K562 (cell line): ENCODE results near the gene WWOX.

Experiments
- CTCF ChIP-seq, 3 experiments: IDR thresholded peaks in 2 of 3; conservative IDR thresholded peaks in 1 of 3; 2 replicates each; pipeline ENCODE4 v1.5.1; 2011 to 2012; ENCODE audit warnings: low read length in 3 of 3, mild to moderate bottlenecking in 3 of 3, control low read depth in 2 of 3, improper control_type of control experiment in 1 of 3, inconsistent platforms in 1 of 3, low read depth in 1 of 3, mixed read lengths in 1 of 3, moderate library complexity in 1 of 3; ENCODE audit not compliant: insufficient read depth in 2 of 3
- DPF2 ChIP-seq: fragments of 450-650 bp; IDR thresholded peaks from 2 replicates; pipeline ENCODE4 v1.6.1; 2016
- ELF1 ChIP-seq: fragments of 200-800 bp; sonication (Bioruptor generic); IDR thresholded peaks from 2 replicates; pipeline ENCODE4 v1.6.1; 2016; ENCODE audit warnings: missing genetic modification characterization, missing compliant biosample characterization
- IRF2 ChIP-seq: sonication (generic); formaldehyde crosslinking; IDR thresholded peaks from 2 replicates; pipeline ENCODE4 v1.8.1; 2022; ENCODE audit warnings: mild to moderate bottlenecking, missing genetic modification reagents
- NBN ChIP-seq: fragments of 450-650 bp; IDR thresholded peaks from 2 replicates; pipeline ENCODE4 v1.6.1; 2016; ENCODE audit warnings: low read depth, mild to moderate bottlenecking
- NR3C1 ChIP-seq: sonication (generic); formaldehyde crosslinking; IDR thresholded peaks from 2 replicates; pipeline ENCODE4 v1.8.1; 2022; ENCODE audit warnings: missing genetic modification reagents
- NRF1 ChIP-seq, 2 experiments: fragments of 450-650 bp; IDR thresholded peaks in 1 of 2; conservative IDR thresholded peaks in 1 of 2; 2 replicates each; pipeline ENCODE4 v1.6.1; 2014; ENCODE audit warnings: mild to moderate bottlenecking in 2 of 2
- RCOR1 ChIP-seq, 2 experiments: IDR thresholded peaks; 2 replicates each; pipeline ENCODE4 v1.6.1; 2012; ENCODE audit warnings: low read depth in 2 of 2, low read length in 2 of 2, borderline replicate concordance in 1 of 2, improper control_type of control experiment in 1 of 2
- SPI1 ChIP-seq: IDR thresholded peaks from 2 replicates; pipeline ENCODE4 v1.6.1; 2011; ENCODE audit warnings: low read depth, low read length, control low read depth, borderline replicate concordance
- TBL1XR1 ChIP-seq, 2 experiments: IDR thresholded peaks; 2 replicates each; pipeline ENCODE4 v1.6.1; 2012; ENCODE audit warnings: improper control_type of control experiment in 2 of 2, low read length in 2 of 2, mild to moderate bottlenecking in 1 of 2
- ZNF655 ChIP-seq: fragments of 250-450 bp; sonication (Bioruptor Pico); IDR thresholded peaks from 2 replicates; pipeline ENCODE4 v1.5.0; 2021
- ZNF707 ChIP-seq: fragments of 250-450 bp; sonication (Bioruptor Pico); conservative IDR thresholded peaks from 2 replicates; pipeline ENCODE4 v1.8.0; 2022; ENCODE audit warnings: inconsistent platforms, mild to moderate bottlenecking, moderate library complexity
- TF ChIP-seq, protein P1 (sequence below): sonication (generic); formaldehyde crosslinking; IDR thresholded peaks from 2 replicates; pipeline ENCODE4 v1.4.0; 2020; ENCODE audit warnings: mild to moderate bottlenecking, missing genetic modification reagents

DNA sequence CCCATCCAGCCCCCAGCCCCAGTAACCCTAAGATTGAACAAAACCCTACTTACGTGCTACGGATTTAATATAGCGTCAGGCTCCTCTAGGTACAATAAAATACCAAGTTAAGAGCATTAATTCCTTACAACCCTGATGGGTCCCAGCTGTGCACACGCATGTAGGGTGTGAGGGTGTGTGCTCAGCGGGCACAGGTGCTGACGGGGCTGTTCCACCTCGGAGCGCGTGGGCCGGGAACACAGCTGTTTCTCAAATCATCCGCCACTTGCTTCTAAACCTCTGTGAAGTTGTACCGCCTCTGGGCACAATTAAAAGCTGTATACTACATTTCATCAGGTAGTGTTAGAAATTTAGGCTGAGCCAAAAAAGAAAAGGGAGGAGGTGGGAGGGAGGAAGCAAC lies 1022.5 kb downstream of the WWOX start:
- TF ChIP-seq ZNF707 (CRISPR knock-in tag) (no peak), TBL1XR1 (IDR thresholded peaks at IDR 0.05; ENCODE audit: low read length in 2 of 2) (no peak), CTCF (IDR thresholded peaks at IDR 0.05 in 2 of 3, conservative IDR thresholded peaks at IDR 0.05 in 1 of 3; ENCODE audit: insufficient read depth in 2 of 3, low read depth in 1 of 3, low read length in 3 of 3) (no peak), DPF2 (no peak), NBN (no peak), SPI1 (no peak), RCOR1 (IDR thresholded peaks at IDR 0.05; ENCODE audit: borderline replicate concordance in 1 of 2, low read depth in 2 of 2, low read length in 2 of 2) (no peak), ELF1 (tag) (no peak), IRF2 (CRISPR knock-in tag) (no peak), NR3C1 (CRISPR knock-in tag) (no peak), ZNF655 (CRISPR knock-in tag) (no peak), NRF1 (conservative IDR thresholded peaks at IDR 0.05 in 1 of 2, IDR thresholded peaks at IDR 0.05 in 1 of 2) (no peak)
- TF ChIP-seq, protein P1, sequence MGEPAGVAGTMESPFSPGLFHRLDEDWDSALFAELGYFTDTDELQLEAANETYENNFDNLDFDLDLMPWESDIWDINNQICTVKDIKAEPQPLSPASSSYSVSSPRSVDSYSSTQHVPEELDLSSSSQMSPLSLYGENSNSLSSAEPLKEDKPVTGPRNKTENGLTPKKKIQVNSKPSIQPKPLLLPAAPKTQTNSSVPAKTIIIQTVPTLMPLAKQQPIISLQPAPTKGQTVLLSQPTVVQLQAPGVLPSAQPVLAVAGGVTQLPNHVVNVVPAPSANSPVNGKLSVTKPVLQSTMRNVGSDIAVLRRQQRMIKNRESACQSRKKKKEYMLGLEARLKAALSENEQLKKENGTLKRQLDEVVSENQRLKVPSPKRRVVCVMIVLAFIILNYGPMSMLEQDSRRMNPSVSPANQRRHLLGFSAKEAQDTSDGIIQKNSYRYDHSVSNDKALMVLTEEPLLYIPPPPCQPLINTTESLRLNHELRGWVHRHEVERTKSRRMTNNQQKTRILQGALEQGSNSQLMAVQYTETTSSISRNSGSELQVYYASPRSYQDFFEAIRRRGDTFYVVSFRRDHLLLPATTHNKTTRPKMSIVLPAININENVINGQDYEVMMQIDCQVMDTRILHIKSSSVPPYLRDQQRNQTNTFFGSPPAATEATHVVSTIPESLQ: no peak
